SJCRH30 (cell line): ENCODE results near the gene NFE2L1. TPM values are rescaled to one million over a fixed set of nuclear protein-coding genes. Genes with fewer than 3 reads are reported as not detected.
"Not testable (repeated sequence)": the region's sequence is repeated elsewhere in the genome, so short reads cannot be mapped to it uniquely, and the experiment has no call there.

Experiments
- DNase-seq, 2 experiments: peaks; one replicate each; pipeline ENCODE4 v3.0.0-alpha.2; 2015 to 2020
- H3K27ac ChIP-seq: fragments of 250-450 bp; sonication (Bioruptor Pico); 2 replicates; pipeline ENCODE4 v1.5.1; 2020; ENCODE audit warnings: mild to moderate bottlenecking, moderate library complexity
- H3K27me3 ChIP-seq: fragments of 250-450 bp; sonication (Bioruptor Pico); 2 replicates; pipeline ENCODE4 v1.5.1; 2020; ENCODE audit warnings: mild to moderate bottlenecking, moderate library complexity
- H3K36me3 ChIP-seq: fragments of 250-450 bp; sonication (Bioruptor Pico); 2 replicates; pipeline ENCODE4 v1.5.1; 2020; ENCODE audit warnings: mild to moderate bottlenecking, moderate library complexity
- H3K4me1 ChIP-seq: fragments of 250-450 bp; sonication (Bioruptor Pico); 2 replicates; pipeline ENCODE4 v1.5.1; 2020; ENCODE audit warnings: mild to moderate bottlenecking, moderate library complexity
- H3K4me3 ChIP-seq: fragments of 250-450 bp; sonication (Bioruptor Pico); 2 replicates; pipeline ENCODE4 v1.5.1; 2020; ENCODE audit warnings: mild to moderate bottlenecking, moderate library complexity
- H3K9me3 ChIP-seq: fragments of 250-450 bp; sonication (Bioruptor Pico); replicated peaks from 2 replicates; pipeline ENCODE4 v1.5.1; 2020; ENCODE audit warnings: mild to moderate bottlenecking, moderate library complexity
- total RNA-seq: library from RNA; depleted of rRNA; stranded (reverse); fragments of >200 nt; shearing (Covaris generic); gene quantifications from 2 replicates; pipeline ENCODE4 v1.2.3, GENCODE V29; 2014; rRNA removed

The NFE2L1 gene
- 75.1 and 78.1 TPM in 2 replicates for total RNA-seq

- peak within 1 kb of the TSS; percentile 88 for H3K4me3 ChIP-seq
- peak; percentile 100 for DNase-seq
- peaks cover 13% of the 10 kb centered on the region for H3K36me3 ChIP-seq
- H3K27ac ChIP-seq, result peak within 1 kb of the TSS; percentile 95
- H3K27me3 ChIP-seq, result no peaks in the 10 kb centered on the region
- peaks cover 66% of the 10 kb centered on the region for H3K4me1 ChIP-seq
- no peaks in the 10 kb centered on the region for H3K9me3 ChIP-seq
Measured at GRCh38 chr17:48047741-48048383, at the start of gene NFE2L1. NFE2L1 (plus strand) TSS chr17:48048359; CDS start chr17:48051119, 2,760 bp downstream.

GRCh38 chr17:47999582-47999981, 48.6 kb upstream of the NFE2L1 start:
- Histone ChIP-seq H3K27ac (no peak overlapping the region), H3K27me3 (no peaks in the 10 kb centered on the region), H3K36me3 (no peaks in the 10 kb centered on the region), H3K4me3 (no peak overlapping the region), H3K4me1 (peaks cover 43% of the 10 kb centered on the region), H3K9me3 (no peaks in the 10 kb centered on the region)
- no peak for DNase-seq

- Histone ChIP-seq H3K36me3 (no peaks in the 10 kb centered on the region), H3K4me1 (peaks cover 59% of the 10 kb centered on the region), H3K9me3 (no peaks in the 10 kb centered on the region), H3K27me3 (no peaks in the 10 kb centered on the region), H3K27ac (peak overlapping the region; percentile 98; the same call in 1 of the 2 replicates), H3K4me3 (no peak overlapping the region)
- no peak for DNase-seq
Measured at GRCh38 chr17:48001197-48001596, 47.0 kb upstream of the NFE2L1 start.

GRCh38 chr17:48001657-48002056, 46.5 kb upstream of the NFE2L1 start:
- Histone ChIP-seq H3K27ac (peak overlapping the region; percentile 98), H3K4me1 (peaks cover 61% of the 10 kb centered on the region)
- not testable (repeated sequence) for DNase-seq, H3K27me3 ChIP-seq, H3K4me3 ChIP-seq, H3K9me3 ChIP-seq, H3K36me3 ChIP-seq

- Histone ChIP-seq H3K27me3 (no peaks in the 10 kb centered on the region), H3K4me1 (peaks cover 58% of the 10 kb centered on the region), H3K4me3 (peak overlapping the region; percentile 3), H3K27ac (peak overlapping the region; percentile 98), H3K36me3 (no peaks in the 10 kb centered on the region), H3K9me3 (no peaks in the 10 kb centered on the region)
- DNase-seq, result peak; percentile 77 to 92
Measured at GRCh38 chr17:48002266-48002915, 45.8 kb upstream of the NFE2L1 start.

- Histone ChIP-seq H3K4me3 (peak overlapping the region; percentile 3), H3K9me3 (no peaks in the 10 kb centered on the region), H3K36me3 (no peaks in the 10 kb centered on the region), H3K4me1 (peaks cover 52% of the 10 kb centered on the region), H3K27me3 (no peaks in the 10 kb centered on the region), H3K27ac (peak overlapping the region; percentile 98)
- DNase-seq, result peak; percentile 76 to 80
Measured at GRCh38 chr17:48002916-48003416, 45.2 kb upstream of the NFE2L1 start.

GRCh38 chr17:48003417-48004151, 44.6 kb upstream of the NFE2L1 start:
- Histone ChIP-seq H3K27me3 (no peaks in the 10 kb centered on the region), H3K27ac (peak overlapping the region; percentile 98), H3K9me3 (no peaks in the 10 kb centered on the region), H3K36me3 (no peaks in the 10 kb centered on the region), H3K4me3 (no peak overlapping the region), H3K4me1 (peaks cover 50% of the 10 kb centered on the region)
- DNase-seq, result peak; percentile 58 to 75

GRCh38 chr17:48004983-48005382, 43.2 kb upstream of the NFE2L1 start:
- no peaks in the 10 kb centered on the region for H3K36me3 ChIP-seq
- H3K27me3 ChIP-seq, result no peaks in the 10 kb centered on the region
- H3K9me3 ChIP-seq, result no peaks in the 10 kb centered on the region
- peaks cover 50% of the 10 kb centered on the region for H3K4me1 ChIP-seq
- no peak for DNase-seq
- no peak overlapping the region for H3K4me3 ChIP-seq
- H3K27ac ChIP-seq, result no peak overlapping the region

- Histone ChIP-seq H3K4me3 (no peak overlapping the region), H3K4me1 (peaks cover 41% of the 10 kb centered on the region), H3K27me3 (no peaks in the 10 kb centered on the region), H3K36me3 (no peaks in the 10 kb centered on the region), H3K9me3 (no peaks in the 10 kb centered on the region), H3K27ac (no peak overlapping the region)
- no peak for DNase-seq
Measured at GRCh38 chr17:48006936-48007709, 41.0 kb upstream of the NFE2L1 start.

- Histone ChIP-seq H3K27ac (no peak overlapping the region), H3K27me3 (no peaks in the 10 kb centered on the region), H3K4me1 (peaks cover 28% of the 10 kb centered on the region), H3K4me3 (no peak overlapping the region), H3K36me3 (no peaks in the 10 kb centered on the region), H3K9me3 (no peaks in the 10 kb centered on the region)
- DNase-seq, result no peak
Measured at GRCh38 chr17:48010193-48010592, 38.0 kb upstream of the NFE2L1 start.

- H3K27ac ChIP-seq, result peak overlapping the region; percentile 11; the same call in 1 of the 2 replicates
- H3K4me1 ChIP-seq, result peaks cover 21% of the 10 kb centered on the region
Measured at GRCh38 chr17:48011405-48012150, 36.6 kb upstream of the NFE2L1 start.

GRCh38 chr17:48012151-48012520, 36.0 kb upstream of the NFE2L1 start:
- H3K4me1 ChIP-seq, result peaks cover 22% of the 10 kb centered on the region
- no peaks in the 10 kb centered on the region for H3K9me3 ChIP-seq
- H3K4me3 ChIP-seq, result peak overlapping the region; percentile 53
- H3K27ac ChIP-seq, result peak overlapping the region; percentile 11; the same call in 1 of the 2 replicates
- no peaks in the 10 kb centered on the region for H3K36me3 ChIP-seq
- no peaks in the 10 kb centered on the region for H3K27me3 ChIP-seq
- peak; percentile 68 to 75 for DNase-seq

More at GRCh38 chr17:48011405-48012150, 36.6 kb upstream of the NFE2L1 start:
- H3K4me3 ChIP-seq, result peak overlapping the region; percentile 53
- no peaks in the 10 kb centered on the region for H3K9me3 ChIP-seq
- no peaks in the 10 kb centered on the region for H3K27me3 ChIP-seq
- H3K36me3 ChIP-seq, result no peaks in the 10 kb centered on the region
- peak; percentile 59 to 74 for DNase-seq

- peaks cover 22% of the 10 kb centered on the region for H3K4me1 ChIP-seq
- H3K4me3 ChIP-seq, result no peak overlapping the region
- no peaks in the 10 kb centered on the region for H3K9me3 ChIP-seq
- no peak for DNase-seq
- no peaks in the 10 kb centered on the region for H3K36me3 ChIP-seq
- H3K27ac ChIP-seq, result no peak overlapping the region
- H3K27me3 ChIP-seq, result no peaks in the 10 kb centered on the region
Measured at GRCh38 chr17:48012654-48013053, 35.5 kb upstream of the NFE2L1 start.
